HG03196 (cell line): ENCODE results near the gene NPAS3.

Source experiments
- ATAC-seq: cut with Tn5 transposase; IDR thresholded peaks from one replicate; pipeline ENCODE4 v1.9.1; 2021; ENCODE audit not compliant: unreplicated experiment

Gene NPAS3

DNA sequence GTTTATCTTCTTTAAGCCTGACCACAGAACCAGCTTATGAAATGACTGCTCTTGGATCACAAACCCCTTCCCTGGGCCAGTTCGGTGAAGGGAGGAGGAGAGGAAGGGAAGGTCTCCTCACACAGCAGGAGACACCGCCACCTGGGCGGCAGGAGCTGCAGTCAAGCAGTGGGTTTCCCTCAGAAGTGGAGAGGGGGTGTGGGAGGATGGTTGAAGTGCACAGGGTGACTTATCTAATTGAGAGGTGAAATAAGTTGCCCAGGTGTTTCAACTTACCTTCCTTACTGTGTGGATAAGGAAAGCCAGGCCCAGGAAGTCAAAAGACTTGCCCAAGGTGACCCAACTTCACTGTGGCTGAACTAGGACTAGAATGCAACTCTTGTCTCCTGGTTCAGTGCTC is 905.4 kb downstream of the NPAS3 start:
- ATAC-seq = no peak

DNA sequence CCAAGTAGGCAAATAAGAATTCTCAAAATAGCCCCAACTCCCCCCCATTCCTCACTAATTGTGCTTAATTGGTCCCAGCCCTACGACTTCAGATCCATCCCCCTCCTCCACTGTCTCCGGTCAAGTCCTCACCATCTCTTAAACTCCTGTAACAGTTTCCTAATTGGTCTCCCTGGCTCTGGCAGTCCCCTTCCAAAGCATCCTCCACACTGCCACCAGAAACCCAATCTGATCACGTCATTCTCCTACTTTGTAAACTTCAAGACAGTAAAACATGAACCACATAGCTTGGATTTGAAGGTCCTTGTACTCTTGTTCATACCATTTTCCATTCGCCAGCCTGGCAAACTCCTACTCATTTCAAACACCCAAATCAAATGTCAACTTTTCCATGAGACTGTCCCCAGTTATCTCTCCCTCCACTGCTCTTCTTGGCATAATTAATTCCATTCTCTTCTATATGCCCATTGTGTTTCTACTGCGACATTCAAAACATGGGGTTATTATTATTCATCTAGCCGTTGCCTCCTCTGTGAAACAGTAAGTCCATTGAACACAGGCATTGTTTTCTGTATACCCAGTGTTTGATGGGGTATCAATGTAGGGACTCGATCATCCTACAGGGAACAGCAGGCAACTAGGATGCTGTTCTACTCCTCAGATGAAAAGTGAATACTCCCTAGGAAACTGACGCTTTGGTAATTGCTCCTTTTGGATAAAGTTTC is 907.6 kb downstream of the NPAS3 start:
- ATAC-seq = no peak

DNA sequence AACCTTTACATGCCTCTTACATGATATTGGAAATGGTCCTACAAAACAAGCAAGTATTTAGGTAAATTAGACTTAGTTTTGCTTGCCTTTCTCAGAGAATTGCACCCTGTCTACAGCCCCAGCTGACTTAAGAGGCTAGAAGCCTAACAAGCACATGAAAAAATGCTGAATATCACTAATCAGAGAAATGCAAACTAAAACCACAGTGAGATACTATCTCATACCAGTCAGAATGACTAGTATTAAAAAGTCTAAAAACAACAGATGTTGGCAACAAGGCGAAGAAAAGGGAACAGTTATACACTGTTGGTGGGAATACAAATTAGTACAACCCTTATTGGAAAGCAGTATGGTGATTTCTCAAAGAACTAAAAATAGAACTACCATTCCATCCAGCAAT is 908.4 kb downstream of the NPAS3 start:
- no peak for ATAC-seq

DNA sequence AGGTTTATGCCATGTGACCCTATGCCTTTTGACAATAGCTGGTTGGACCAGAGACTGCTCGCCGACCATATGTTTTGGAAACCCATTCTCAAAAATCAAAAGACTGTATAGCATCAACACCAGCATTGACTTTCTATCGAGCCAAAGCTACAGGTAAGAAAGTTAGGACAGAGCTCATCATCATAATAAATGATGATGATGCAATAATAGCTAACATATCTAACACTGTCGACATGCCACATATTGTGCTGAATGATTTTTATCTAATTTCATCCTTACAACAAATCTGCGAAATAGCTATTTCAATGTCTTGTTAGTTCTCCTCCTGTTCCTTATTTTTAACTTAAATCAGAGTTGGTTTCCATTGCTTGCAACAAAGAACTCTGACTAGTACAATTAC is 909.3 kb downstream of the NPAS3 start:
- ATAC-seq = no peak

DNA sequence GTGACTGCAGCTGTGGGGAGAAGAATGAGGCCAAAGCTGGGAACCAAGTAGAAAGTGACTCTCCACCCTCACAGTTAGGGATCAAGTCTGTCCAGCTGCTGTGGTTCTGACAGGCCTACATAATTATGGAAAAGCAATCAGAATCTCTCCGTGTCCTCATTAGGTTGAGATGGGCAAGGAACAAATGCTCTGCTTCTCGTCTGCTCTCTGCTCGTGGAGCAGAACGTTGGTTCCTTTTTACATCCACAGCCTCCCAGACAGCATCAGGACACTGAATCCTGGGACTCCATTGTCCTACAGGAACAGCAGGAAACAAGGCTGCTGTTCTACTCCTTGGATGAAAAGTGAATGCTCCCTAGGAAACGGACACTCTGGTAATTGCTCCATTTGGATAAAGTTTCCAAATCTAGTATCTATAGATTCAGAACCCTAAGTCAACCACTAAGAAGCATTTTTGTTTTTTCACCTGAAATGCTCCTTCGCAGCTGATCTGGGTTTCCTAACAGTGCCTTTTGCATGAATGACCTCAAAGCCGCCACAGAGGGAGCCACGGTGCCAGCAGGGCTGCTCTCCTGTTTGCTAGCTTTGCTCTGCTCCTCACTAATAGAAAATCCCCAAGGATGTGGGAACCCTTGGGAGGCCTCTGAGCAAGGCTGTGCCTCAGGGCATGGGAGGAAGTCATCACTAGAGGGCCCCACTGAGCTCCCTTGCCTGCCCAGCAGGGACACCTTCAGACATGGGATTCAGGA is 910.2 kb downstream of the NPAS3 start:
- ATAC-seq = no peak

DNA sequence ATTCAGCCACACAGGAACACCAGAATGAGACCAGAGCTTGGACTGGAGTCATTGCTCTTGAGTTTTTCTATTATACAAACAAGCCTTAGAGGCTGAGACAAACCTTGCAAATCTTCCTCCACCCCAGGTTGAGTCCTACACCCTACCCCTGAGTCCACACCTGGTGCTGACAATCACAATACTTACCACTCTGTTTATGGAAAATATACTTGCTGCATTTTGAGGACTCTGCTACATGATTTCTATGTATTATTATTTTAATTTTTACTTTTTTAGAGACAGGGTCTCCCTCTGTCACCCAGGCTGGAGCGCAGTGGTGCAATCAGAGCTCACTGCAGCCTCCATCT is 910.7 kb downstream of the NPAS3 start:
- ATAC-seq = no peak

DNA sequence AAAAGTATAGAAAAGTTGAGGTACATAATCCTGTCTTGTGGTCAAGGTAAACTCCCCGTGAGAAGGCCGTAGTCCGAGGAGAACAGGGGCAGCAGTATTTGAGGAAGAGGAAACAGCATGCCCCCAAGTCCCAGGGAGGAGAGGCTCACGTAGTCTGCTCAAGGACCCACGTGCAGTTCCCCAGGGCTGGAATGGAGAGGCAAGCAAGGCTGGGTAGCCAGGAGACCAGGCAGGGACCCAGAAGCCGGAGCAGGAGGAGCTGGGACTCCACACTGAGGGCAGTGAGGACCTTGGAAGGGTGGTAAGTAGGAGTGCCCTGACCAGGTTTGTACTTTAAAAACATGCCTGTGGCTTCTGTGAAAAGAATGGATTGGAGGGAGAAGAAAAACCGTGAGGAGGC is 912.1 kb downstream of the NPAS3 start:
- ATAC-seq = no peak

DNA sequence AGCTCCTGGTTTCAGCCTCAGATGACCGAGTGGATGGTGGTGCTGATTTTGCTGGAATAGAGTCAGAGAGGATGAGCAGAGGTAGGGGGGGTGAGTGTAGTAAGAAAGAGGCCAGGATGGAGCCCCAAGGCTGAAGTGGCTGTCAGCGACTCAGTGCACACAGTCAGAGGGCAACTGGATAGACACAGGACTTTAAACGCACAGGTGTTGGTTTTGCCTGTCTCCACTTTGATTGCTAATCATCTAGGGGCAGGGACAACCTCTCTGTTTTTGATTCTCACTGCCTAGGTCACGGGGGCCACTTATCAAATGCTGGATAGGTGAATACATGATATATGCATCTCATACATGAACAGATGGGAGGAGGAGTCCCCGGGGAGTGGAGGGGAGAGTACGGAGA is 912.7 kb downstream of the NPAS3 start:
- no peak for ATAC-seq

DNA sequence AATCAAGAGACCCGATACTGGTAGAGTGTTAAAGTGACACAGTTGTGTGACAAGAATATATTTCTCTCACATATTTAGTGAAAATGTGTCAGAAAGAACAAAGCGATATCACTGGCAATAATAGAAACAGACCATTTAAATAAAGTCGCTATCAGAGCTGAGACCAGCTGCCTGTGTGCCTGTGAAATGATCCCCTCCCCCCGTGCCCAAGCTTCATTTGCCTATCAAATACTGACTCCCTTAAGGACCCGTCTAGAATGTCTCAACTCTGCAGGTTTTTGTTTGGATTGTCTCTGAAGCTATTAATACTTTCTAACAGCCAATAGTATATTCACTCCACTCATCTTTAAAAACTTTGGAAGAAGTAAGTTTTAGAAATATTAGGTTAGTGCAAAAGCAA is 913.3 kb downstream of the NPAS3 start:
- ATAC-seq = no peak
